Neural cell (in vitro differentiated cells): ENCODE measurements around the gene GNPTG. TPM values are rescaled to one million over a fixed set of nuclear protein-coding genes. Genes with fewer than 3 reads are reported as not detected.

ENCODE experiments used
- H2AFZ ChIP-seq: fragments of 200-600, 300-800 bp; sonication (generic), shearing (Covaris generic); 2 replicates; pipeline ENCODE4 v1.6.0; 2014; ENCODE audit warnings: low read depth, mild to moderate bottlenecking, antibody characterized with exemption, low read length, moderate library complexity
- H3F3A ChIP-seq: fragments of 200-600 bp; shearing (Covaris generic); 2 replicates; pipeline ENCODE4 v1.6.1; 2016; ENCODE audit warnings: mild to moderate bottlenecking, moderate library complexity, mixed read lengths, antibody characterized with exemption, low read length; ENCODE audit not compliant: insufficient read depth, poor library complexity, severe bottlenecking
- H3K27ac ChIP-seq: fragments of 200-600, 300-800 bp; sonication (generic), shearing (Covaris generic); 2 replicates; pipeline ENCODE4 v1.5.1; 2014; ENCODE audit warnings: mild to moderate bottlenecking, low read length, moderate library complexity
- H3K27me3 ChIP-seq: fragments of 300-800, 200-600 bp; sonication (generic), shearing (Covaris generic); 2 replicates; pipeline ENCODE4 v1.6.0; 2014; ENCODE audit warnings: mild to moderate bottlenecking, low read depth, low read length, moderate library complexity; ENCODE audit not compliant: insufficient read depth
- H3K36me3 ChIP-seq: fragments of 300-800, 200-600 bp; sonication (generic), shearing (Covaris generic); 2 replicates; pipeline ENCODE4 v1.5.1; 2014; ENCODE audit warnings: mild to moderate bottlenecking, antibody characterized with exemption, low read length, moderate library complexity; ENCODE audit not compliant: insufficient read depth
- H3K4me2 ChIP-seq: fragments of 300-800, 200-600 bp; sonication (generic), shearing (Covaris generic); 2 replicates; pipeline ENCODE4 v1.6.0; 2014; ENCODE audit warnings: mild to moderate bottlenecking, low read length
- H3K4me3 ChIP-seq: fragments of 300-800, 200-600 bp; sonication (generic), shearing (Covaris generic); 2 replicates; pipeline ENCODE4 v1.5.1; 2014; ENCODE audit warnings: mild to moderate bottlenecking, low read length, moderate library complexity
- H3K79me2 ChIP-seq: fragments of 200-600 bp; shearing (Covaris generic); replicated peaks from 2 replicates; pipeline ENCODE4 v1.6.0; 2014; ENCODE audit warnings: mild to moderate bottlenecking, low read length, moderate library complexity; ENCODE audit not compliant: insufficient read depth
- H3K9ac ChIP-seq: fragments of 300-800, 200-600 bp; sonication (generic), shearing (Covaris generic); 2 replicates; pipeline ENCODE4 v1.6.1; 2016; ENCODE audit warnings: mild to moderate bottlenecking, low read length, mixed read lengths
- H3K9me2 ChIP-seq: fragments of 200-600 bp; shearing (Covaris generic); 2 replicates; pipeline ENCODE4 v1.6.1; 2016; ENCODE audit warnings: mild to moderate bottlenecking, low read length, mixed read lengths; ENCODE audit not compliant: insufficient read depth
- H3K9me3 ChIP-seq: fragments of 200-600, 300-800 bp; sonication (generic), shearing (Covaris generic); 2 replicates; pipeline ENCODE4 v1.6.1; 2016; ENCODE audit warnings: mild to moderate bottlenecking, mixed run types, low read length, moderate library complexity, mixed read lengths
- H4K20me1 ChIP-seq: fragments of 200-600 bp; shearing (Covaris generic); 2 replicates; pipeline ENCODE4 v1.6.1; 2016; ENCODE audit warnings: mild to moderate bottlenecking, mixed run types; ENCODE audit not compliant: insufficient read depth
- CTCF ChIP-seq: fragments of 450-650 bp; IDR thresholded peaks from 2 replicates; pipeline ENCODE4 v1.5.1; 2014; ENCODE audit warnings: antibody characterized with exemption, mild to moderate bottlenecking, moderate library complexity; ENCODE audit not compliant: poor library complexity, severe bottlenecking
- EP300 ChIP-seq: fragments of 450-650 bp; conservative IDR thresholded peaks from 2 replicates; pipeline ENCODE4 v1.6.1; 2014; ENCODE audit warnings: antibody characterized with exemption, mild to moderate bottlenecking, moderate library complexity; ENCODE audit not compliant: poor library complexity, severe bottlenecking
- EZH2 ChIP-seq: fragments of 200-600, 300-800 bp; shearing (Covaris generic), sonication (generic); IDR thresholded peaks from 2 replicates; pipeline ENCODE4 v1.6.1; 2014; ENCODE audit warnings: antibody characterized with exemption, low read length, borderline replicate concordance, mild to moderate bottlenecking; ENCODE audit not compliant: insufficient read depth, poor library complexity, severe bottlenecking
- MXI1 ChIP-seq: fragments of 450-650 bp; conservative IDR thresholded peaks from 2 replicates; pipeline ENCODE4 v1.6.1; 2014; ENCODE audit warnings: antibody characterized with exemption, mild to moderate bottlenecking; ENCODE audit not compliant: poor library complexity, severe bottlenecking
- POLR2AphosphoS5 ChIP-seq: IDR thresholded peaks from 2 replicates; pipeline ENCODE4 v1.6.1; 2012
- RAD21 ChIP-seq: fragments of 450-650 bp; conservative IDR thresholded peaks from 2 replicates; pipeline ENCODE4 v1.6.1; 2014; ENCODE audit warnings: antibody characterized with exemption, mild to moderate bottlenecking, moderate library complexity
- REST ChIP-seq: IDR thresholded peaks from 2 replicates; pipeline ENCODE4 v1.6.1; 2012; ENCODE audit warnings: borderline replicate concordance
- SMC3 ChIP-seq: fragments of 450-650 bp; conservative IDR thresholded peaks from 2 replicates; pipeline ENCODE4 v1.6.1; 2014; ENCODE audit warnings: antibody characterized with exemption, mild to moderate bottlenecking, moderate library complexity; ENCODE audit not compliant: poor library complexity
- TAF1 ChIP-seq: IDR thresholded peaks from 2 replicates; pipeline ENCODE4 v1.6.1; 2012; ENCODE audit warnings: low read depth
- polyA plus RNA-seq: library from polyadenylated mRNA; depleted of rRNA; stranded (reverse); fragments of >200 nt; gene quantifications from 2 replicates; pipeline ENCODE4 v1.2.3, GENCODE V29; 2014

Gene GNPTG
- polyA plus RNA-seq, 1 donor from 2014 or later: 90.5 TPM

DNA sequence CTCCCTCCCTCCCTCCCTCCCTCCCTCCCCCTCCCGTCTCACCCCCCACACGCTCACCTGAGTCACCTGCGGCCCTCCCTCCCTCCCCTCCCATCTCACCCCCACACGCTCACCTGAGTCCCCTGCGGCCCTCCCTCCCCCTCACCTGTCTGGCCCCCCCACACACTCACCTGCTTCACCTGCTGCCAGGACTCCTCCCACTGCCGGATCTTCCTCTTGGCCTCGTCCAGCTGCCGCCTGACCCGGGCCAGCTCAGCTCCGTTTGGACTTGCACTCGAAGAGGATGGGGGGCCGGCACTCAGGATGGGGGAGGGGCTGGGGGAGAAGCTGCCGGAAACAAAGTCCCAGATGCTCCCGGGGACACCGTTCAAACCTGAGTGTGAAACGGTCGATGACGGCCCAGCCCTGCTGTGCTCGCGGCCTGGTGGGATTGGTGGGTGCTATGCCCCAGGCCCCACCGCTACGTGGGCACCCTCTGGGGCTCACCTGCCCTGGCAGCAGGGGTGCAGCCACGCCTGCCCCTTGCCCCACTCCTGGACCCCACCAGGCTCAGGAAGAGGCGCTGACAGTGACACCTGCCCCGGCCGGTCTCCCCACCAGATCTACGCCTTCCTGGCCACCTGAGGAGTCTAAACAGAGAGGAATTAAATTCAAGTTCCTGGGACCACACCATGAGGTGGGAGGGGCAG lies 15.9 kb downstream of the GNPTG start:
- Histone ChIP-seq H3K9me2 (no peaks in the 10 kb centered on the region), H4K20me1 (no peaks in the 10 kb centered on the region), H3K9me3 (no peaks in the 10 kb centered on the region), H3K4me2 (no peak overlapping the region), H3K27me3 (no peaks in the 10 kb centered on the region), H3K4me3 (no peak overlapping the region), H3K27ac (no peak overlapping the region), H3K36me3 (no peaks in the 10 kb centered on the region), H3F3A (no peaks in the 10 kb centered on the region), H2AFZ (no peak overlapping the region), H3K9ac (no peak overlapping the region), H3K79me2 (no peaks in the 10 kb centered on the region)
- TF ChIP-seq SMC3: no peak

DNA sequence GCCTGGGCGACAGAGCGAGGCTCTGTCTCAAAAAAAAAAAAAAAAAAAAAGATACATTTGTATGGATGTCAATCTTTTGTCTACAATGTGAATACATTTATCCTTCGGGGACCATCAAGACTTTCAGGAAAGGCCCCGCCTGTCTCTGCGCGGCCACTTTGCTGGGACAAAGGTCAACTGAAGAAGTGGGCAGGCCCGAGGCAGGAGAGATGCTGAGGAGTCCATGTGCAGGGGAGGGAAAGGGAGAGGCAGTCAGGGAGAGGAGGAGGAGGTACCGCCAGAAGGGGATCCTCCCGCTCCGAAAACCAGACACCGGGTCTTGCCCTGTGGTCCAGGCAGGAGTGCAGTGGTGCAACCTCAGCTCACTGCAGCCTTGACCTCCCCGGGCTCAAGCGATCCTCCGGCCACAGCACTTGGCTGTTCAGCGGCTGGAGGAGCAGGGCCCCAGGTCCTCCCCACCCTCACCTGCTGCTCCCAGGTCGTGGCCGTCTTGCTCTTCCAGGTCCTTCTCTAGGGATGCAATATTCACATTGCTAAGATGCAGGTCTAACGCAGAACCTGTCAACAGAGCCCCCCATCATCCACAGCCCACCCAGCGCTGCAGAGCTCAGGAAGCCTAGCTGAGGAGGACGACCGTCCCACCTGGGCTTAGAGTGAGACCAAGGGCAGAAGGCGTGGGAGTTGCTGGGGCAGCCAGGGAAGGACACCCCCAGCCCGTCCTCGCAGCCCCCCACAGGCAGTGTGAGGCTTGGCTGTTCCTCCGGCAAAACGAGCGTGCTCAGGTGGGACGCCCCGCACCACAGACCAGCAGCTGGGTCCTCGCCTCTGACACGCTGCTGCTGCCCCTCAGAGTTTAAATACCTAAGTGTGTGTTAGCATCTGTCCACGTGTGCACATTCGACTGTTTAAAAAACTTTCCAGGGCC lies 19.6 kb downstream of the GNPTG start:
- no peak overlapping the region for H3K4me2 ChIP-seq
- no peaks in the 10 kb centered on the region for H3K79me2 ChIP-seq
- no peak overlapping the region for H3K27ac ChIP-seq
- H3K4me3 ChIP-seq: no peak overlapping the region
- no peaks in the 10 kb centered on the region for H4K20me1 ChIP-seq
- TF ChIP-seq RAD21 (no peak), REST (no peak), CTCF (no peak), MXI1 (no peak), POLR2AphosphoS5 (no peak), SMC3 (no peak), EP300 (no peak), EZH2 (no peak), TAF1 (no peak)
- H3K9ac ChIP-seq: no peak overlapping the region
- H3K36me3 ChIP-seq: no peaks in the 10 kb centered on the region
- H3F3A ChIP-seq: no peaks in the 10 kb centered on the region
- H3K27me3 ChIP-seq: no peaks in the 10 kb centered on the region
- no peaks in the 10 kb centered on the region for H3K9me3 ChIP-seq
- no peaks in the 10 kb centered on the region for H3K9me2 ChIP-seq
- H2AFZ ChIP-seq: no peak overlapping the region
